Omental fat pad (tissue), 4 donors: ENCODE data around the gene ZFYVE1. TPM values are rescaled to one million over a fixed set of nuclear protein-coding genes. Genes with fewer than 3 reads are reported as not detected.

Experiments
- ATAC-seq: fragments of 150-250 bp; one replicate; pipeline ENCODE4 v1.9.1; 2016; ENCODE audit warnings: mild to moderate bottlenecking, moderate library complexity; ENCODE audit not compliant: low FRiP score
- DNase-seq: peaks from one replicate; pipeline ENCODE4 v3.0.0-alpha.2; 2019; ENCODE audit warnings: low spot score
- total RNA-seq, 4 donors: library from RNA; depleted of rRNA; stranded (reverse); fragments of >200 nt; gene quantifications; one replicate each; pipeline ENCODE4 v1.1.0, GENCODE V29; 2016
- TF ChIP-seq, protein P1 (sequence below), 3 donors: fragments of 450-650 bp; IDR thresholded peaks; one replicate each; pipeline ENCODE4 v1.5.1; 2016 to 2017; ENCODE audit warnings: antibody characterized with exemption in 3 of 3, mild to moderate bottlenecking in 3 of 3, moderate library complexity in 2 of 3

ZFYVE1 gene
- total RNA-seq, 4 donors from 2014 or later = 16.5 to 24.1 (median 16.6) TPM

DNA sequence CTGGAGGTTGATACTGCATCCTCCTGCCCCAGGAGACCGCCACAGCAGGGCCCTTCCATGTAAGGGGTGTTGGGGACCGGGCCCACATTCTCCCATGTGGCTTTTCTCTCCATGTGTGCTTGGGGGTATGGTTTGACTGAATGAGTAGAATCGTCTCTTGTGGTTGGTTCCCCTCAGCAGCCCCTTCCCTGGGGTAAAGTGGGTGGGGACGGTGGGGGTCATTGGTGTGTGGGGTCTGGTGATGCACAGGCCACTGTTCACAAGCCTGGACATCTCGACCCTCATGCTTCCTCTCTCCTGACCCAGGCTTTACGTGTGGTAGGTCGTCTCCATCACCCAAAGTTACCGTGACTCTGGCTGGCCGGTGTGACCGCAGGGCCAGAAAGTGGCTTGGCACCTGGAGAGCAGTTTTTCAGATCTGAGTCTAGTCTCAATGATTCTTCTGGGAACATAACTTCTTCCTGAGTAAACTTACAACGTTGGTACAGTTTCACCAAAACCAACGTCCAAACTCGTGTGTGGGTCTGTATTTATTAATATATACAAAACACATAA, 83.0 kb downstream of the ZFYVE1 start:
- ATAC-seq (no peak), DNase-seq (no peak)
- TF ChIP-seq, protein P1, sequence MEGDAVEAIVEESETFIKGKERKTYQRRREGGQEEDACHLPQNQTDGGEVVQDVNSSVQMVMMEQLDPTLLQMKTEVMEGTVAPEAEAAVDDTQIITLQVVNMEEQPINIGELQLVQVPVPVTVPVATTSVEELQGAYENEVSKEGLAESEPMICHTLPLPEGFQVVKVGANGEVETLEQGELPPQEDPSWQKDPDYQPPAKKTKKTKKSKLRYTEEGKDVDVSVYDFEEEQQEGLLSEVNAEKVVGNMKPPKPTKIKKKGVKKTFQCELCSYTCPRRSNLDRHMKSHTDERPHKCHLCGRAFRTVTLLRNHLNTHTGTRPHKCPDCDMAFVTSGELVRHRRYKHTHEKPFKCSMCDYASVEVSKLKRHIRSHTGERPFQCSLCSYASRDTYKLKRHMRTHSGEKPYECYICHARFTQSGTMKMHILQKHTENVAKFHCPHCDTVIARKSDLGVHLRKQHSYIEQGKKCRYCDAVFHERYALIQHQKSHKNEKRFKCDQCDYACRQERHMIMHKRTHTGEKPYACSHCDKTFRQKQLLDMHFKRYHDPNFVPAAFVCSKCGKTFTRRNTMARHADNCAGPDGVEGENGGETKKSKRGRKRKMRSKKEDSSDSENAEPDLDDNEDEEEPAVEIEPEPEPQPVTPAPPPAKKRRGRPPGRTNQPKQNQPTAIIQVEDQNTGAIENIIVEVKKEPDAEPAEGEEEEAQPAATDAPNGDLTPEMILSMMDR (IDR thresholded peaks at IDR 0.05) = no peak

DNA sequence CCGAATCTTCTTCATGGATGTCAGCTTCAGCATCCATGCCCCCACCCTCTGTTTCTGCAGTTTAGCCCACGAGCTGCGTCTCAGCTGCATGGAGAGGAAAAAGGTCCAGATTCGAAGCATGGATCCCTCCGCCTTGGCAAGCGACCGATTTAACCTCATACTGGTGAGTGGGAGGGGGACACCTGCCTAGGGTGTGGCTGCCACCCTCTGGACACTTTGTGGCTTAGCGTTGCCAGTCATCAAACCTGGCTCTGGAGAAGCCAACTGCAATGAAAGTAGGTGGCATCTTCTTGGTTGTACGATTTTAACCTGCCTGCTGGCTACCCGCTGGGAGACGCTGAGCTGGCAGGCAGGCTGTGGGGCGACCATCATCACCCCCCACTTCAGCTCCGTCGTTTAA, 84.0 kb downstream of the ZFYVE1 start:
- TF ChIP-seq, protein P1 (IDR thresholded peaks at IDR 0.05) = no peak
- no peak for ATAC-seq
- DNase-seq = no peak

DNA sequence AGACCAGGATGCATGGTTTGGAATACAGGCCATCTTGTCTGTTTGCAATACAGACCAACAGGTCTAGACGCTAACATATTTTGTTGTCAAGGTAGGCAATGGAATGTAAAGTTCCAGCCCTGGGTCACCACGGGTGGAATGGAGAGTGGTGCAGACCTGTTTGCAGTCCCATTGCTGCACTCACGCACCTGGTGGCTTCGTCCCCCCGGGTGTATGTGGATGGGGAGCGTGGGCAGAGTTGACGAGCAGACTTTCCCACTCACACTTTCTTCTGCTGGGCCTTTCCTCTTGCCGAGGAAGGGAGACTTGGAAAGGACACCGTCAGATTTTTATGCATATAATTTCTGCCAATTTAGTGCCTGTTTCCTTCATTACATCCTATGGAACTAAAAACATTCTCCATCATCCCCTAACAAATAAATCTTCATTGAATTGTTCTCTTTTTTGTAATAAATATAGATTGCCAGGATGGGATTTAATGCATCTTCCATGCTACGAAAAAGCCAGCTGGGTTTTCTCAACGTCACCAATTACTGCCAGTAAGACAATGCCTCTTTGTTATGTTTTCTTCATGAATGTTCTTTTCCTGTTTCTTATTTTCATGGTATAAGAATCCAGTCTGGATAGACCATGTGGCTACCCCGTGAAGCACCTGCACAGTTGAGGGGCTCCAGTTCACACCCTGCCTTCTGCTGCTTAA, 85.5 kb downstream of the ZFYVE1 start:
- DNase-seq (no peak), ATAC-seq (no peak)
- TF ChIP-seq, protein P1 (IDR thresholded peaks at IDR 0.05) = no peak

DNA sequence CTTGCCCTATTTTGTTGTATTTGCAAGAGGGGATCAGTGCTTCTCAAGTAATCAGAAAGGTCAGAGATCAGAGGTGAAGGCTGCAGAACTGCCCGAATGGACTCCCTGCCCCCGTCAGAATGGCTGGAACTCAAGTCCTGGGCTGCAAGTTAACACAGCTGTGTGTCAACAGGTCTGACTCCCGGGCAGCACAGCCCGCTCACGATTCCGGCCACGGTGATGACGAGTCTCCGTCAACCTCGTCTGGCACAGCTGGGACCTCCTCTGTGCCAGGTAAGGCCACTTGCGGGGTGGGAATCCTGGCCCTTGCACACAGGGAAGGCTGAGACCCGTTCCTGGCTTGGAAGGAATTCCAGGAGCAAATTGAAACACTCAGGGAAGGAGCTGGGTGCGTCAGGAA, 87.3 kb downstream of the ZFYVE1 start:
- TF ChIP-seq, protein P1 (IDR thresholded peaks at IDR 0.05) = no peak
- DNase-seq (no peak), ATAC-seq (no peak)

DNA sequence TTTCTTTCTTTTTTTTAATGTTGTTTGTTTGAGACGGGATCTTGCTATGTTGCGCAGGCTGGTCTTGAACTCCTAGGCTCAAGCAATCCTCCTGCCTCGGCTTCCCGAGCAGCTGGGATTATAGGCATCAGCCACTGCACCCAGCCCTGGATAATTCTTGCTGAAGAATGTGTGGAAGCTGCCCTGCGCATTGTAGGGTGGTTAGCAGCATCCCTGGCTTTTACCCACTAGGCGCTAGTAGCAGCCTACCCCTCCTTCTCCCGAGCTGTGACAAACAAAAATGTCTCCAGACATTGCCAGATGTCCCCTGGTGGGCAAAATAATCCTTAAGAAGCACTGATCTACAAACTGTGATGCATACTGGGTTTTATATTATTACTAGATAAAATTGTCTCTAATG, 94.0 kb downstream of the ZFYVE1 start:
- TF ChIP-seq, protein P1 (IDR thresholded peaks at IDR 0.05) = no peak
- no peak for DNase-seq
- ATAC-seq = no peak

DNA sequence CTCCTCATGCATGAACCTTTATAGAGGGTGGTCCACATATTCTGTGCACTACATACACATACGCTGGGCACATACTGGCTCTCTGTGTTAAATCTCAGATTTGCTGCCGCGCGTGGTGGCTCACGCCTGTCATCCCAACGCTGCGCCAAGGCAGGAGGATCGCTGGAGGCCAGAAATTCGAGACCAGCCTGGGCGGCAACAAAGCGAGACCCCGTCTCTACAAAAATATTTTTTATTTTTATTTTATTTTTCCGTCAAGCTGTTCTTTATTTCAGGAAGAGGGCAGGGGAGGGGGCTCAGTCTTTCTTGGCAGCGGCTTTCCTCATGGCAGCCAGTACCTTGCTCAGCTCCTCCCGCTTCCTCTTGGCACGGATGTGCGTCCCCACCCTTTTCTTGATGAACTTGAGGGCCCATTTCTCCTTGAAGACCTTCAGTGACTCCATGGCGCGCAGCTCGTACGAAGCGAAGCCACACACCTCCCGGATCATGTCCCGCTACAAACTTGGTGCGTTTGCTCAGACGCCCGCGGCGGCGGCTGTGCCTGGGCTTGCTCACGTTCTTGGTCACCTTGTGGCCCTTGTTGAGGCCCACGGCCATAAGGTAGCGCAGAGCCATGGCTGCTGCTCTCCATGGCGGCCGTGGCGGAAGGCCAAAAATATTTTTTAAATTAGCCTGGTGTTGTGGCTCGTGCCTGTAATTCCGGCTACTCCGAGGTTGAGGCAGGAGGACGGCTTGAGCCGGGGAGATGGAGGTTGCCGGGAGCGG, 97.4 kb downstream of the ZFYVE1 start:
- DNase-seq (no peak), ATAC-seq (no peak)
- TF ChIP-seq, protein P1 (IDR thresholded peaks at IDR 0.05) = no peak
